Measurements from ENCODE around the gene ICOSLG.
"Not testable (repeated sequence)": the region's sequence is repeated elsewhere in the genome, so short reads cannot be mapped to it uniquely, and the experiment has no call there.

ICOSLG gene

GRCh38 chr21:44223334-44223733, 17.4 kb downstream of the ICOSLG start:
- DNase-seq (ENCODE audit: low read depth), result not testable (repeated sequence)

- not testable (repeated sequence) for DNase-seq (ENCODE audit: low read depth)
These were observed 20.1 kb downstream of the ICOSLG start for GRCh38 chr21:44220674-44221073.

GRCh38 chr21:44218461-44218860, 22.3 kb downstream of the ICOSLG start:
- not testable (repeated sequence) for DNase-seq (ENCODE audit: low read depth)

GRCh38 chr21:44211978-44212377, 28.8 kb downstream of the ICOSLG start:
- DNase-seq (ENCODE audit: low read depth), result not testable (repeated sequence)

GRCh38 chr21:44211574-44211973, 29.2 kb downstream of the ICOSLG start:
- DNase-seq (ENCODE audit: low read depth), result not testable (repeated sequence)

GRCh38 chr21:44207860-44208646, 32.7 kb downstream of the ICOSLG start:
- DNase-seq (ENCODE audit: low read depth), result not testable (repeated sequence)

GRCh38 chr21:44206698-44207676, 33.8 kb downstream of the ICOSLG start:
- DNase-seq (ENCODE audit: low read depth), result not testable (repeated sequence)

- not testable (repeated sequence) for DNase-seq (ENCODE audit: low read depth)
These were observed 34.6 kb downstream of the ICOSLG start for GRCh38 chr21:44206187-44206586.

- DNase-seq (ENCODE audit: low read depth), result not testable (repeated sequence)
These were observed 38.0 kb downstream of the ICOSLG start for GRCh38 chr21:44202590-44203299.

GRCh38 chr21:44199997-44200396, 40.7 kb downstream of the ICOSLG start:
- not testable (repeated sequence) for DNase-seq (ENCODE audit: low read depth)

- DNase-seq (ENCODE audit: low read depth), result no peak
These were observed 41.3 kb downstream of the ICOSLG start for GRCh38 chr21:44199448-44199847.

GRCh38 chr21:44197156-44197516, 43.6 kb downstream of the ICOSLG start:
- DNase-seq (ENCODE audit: low read depth), result not testable (repeated sequence)

- not testable (repeated sequence) for DNase-seq (ENCODE audit: low read depth)
These were observed 44.3 kb downstream of the ICOSLG start for GRCh38 chr21:44196212-44197155.

- not testable (repeated sequence) for DNase-seq (ENCODE audit: low read depth)
These were observed 45.9 kb downstream of the ICOSLG start for GRCh38 chr21:44194888-44195287.

GRCh38 chr21:44194451-44194850, 46.3 kb downstream of the ICOSLG start:
- DNase-seq (ENCODE audit: low read depth), result not testable (repeated sequence)

- not testable (repeated sequence) for DNase-seq (ENCODE audit: low read depth)
These were observed 47.6 kb downstream of the ICOSLG start for GRCh38 chr21:44193108-44193507.

GRCh38 chr21:44190349-44191271, 50.1 kb downstream of the ICOSLG start:
- DNase-seq (ENCODE audit: low read depth), result not testable (repeated sequence)

GRCh38 chr21:44184862-44185261, 55.9 kb downstream of the ICOSLG start:
- DNase-seq (ENCODE audit: low read depth), result not testable (repeated sequence)

- DNase-seq (ENCODE audit: low read depth), result not testable (repeated sequence)
These were observed 58.5 kb downstream of the ICOSLG start for GRCh38 chr21:44182202-44182601.

- DNase-seq (ENCODE audit: low read depth), result not testable (repeated sequence)
These were observed 59.2 kb downstream of the ICOSLG start for GRCh38 chr21:44181506-44181905.
